Neuronal stem cell (in vitro differentiated cells): ENCODE measurements around the gene ATAD3A.

ENCODE experiments used
- DNase-seq: peaks from one replicate; pipeline ENCODE4 v3.0.0-alpha.2; 2013; ENCODE audit warnings: low spot score
- H2AFZ ChIP-seq: one replicate; pipeline ENCODE4 v1.6.1; 2013; ENCODE audit warnings: mild to moderate bottlenecking, low read length, inconsistent platforms
- H2AK5ac ChIP-seq: 2 replicates; pipeline ENCODE4 v1.6.1; 2013; ENCODE audit warnings: low read depth, mild to moderate bottlenecking, inconsistent platforms, low read length, moderate library complexity, mixed read lengths
- H2BK120ac ChIP-seq: 2 replicates; pipeline ENCODE4 v1.6.1; 2013; ENCODE audit warnings: low read depth, mild to moderate bottlenecking, inconsistent platforms, low read length, moderate library complexity, mixed read lengths
- H2BK12ac ChIP-seq: one replicate; pipeline ENCODE4 v1.6.1; 2013; ENCODE audit warnings: low read length, inconsistent platforms
- H2BK15ac ChIP-seq: 2 replicates; pipeline ENCODE4 v1.6.1; 2013; ENCODE audit warnings: mild to moderate bottlenecking, low read length, inconsistent platforms, mixed read lengths
- H2BK5ac ChIP-seq: one replicate; pipeline ENCODE4 v1.6.1; 2013; ENCODE audit warnings: inconsistent platforms, mild to moderate bottlenecking, low read length, moderate library complexity
- H3K14ac ChIP-seq: one replicate; pipeline ENCODE4 v1.6.1; 2013; ENCODE audit warnings: low read length, inconsistent platforms
- H3K18ac ChIP-seq: 2 replicates; pipeline ENCODE4 v1.6.1; 2013; ENCODE audit warnings: low read length, inconsistent platforms
- H3K23ac ChIP-seq: 2 replicates; pipeline ENCODE4 v1.6.1; 2013; ENCODE audit warnings: low read depth, mild to moderate bottlenecking, mixed read lengths, low read length, inconsistent platforms; ENCODE audit not compliant: poor library complexity
- H3K27ac ChIP-seq: replicated peaks from 3 replicates; pipeline ENCODE4 v1.5.1; 2013; ENCODE audit warnings: low read length, inconsistent platforms
- H3K27me3 ChIP-seq, 3 experiments: 2 replicates each; pipeline ENCODE4 v1.6.1; 2013; ENCODE audit warnings: low read length in 3 of 3, mild to moderate bottlenecking in 2 of 3, inconsistent platforms in 1 of 3, low read depth in 1 of 3, mixed read lengths in 1 of 3, moderate library complexity in 1 of 3; ENCODE audit not compliant: control insufficient read depth in 3 of 3, insufficient read depth in 3 of 3
- H3K36me3 ChIP-seq, 2 donors: replicated peaks in 1 of 2; 2 replicates each; pipeline ENCODE4 v1.6.1; 2013; ENCODE audit warnings: low read length in 2 of 2; ENCODE audit not compliant: control insufficient read depth in 2 of 2, insufficient read depth in 2 of 2
- H3K4ac ChIP-seq: 2 replicates; pipeline ENCODE4 v1.6.1; 2013; ENCODE audit warnings: inconsistent platforms, mild to moderate bottlenecking, low read length, moderate library complexity
- H3K4me1 ChIP-seq, 2 donors: 1 replicate in 1 of 2; 2 replicates in 1 of 2; pipeline ENCODE4 v1.6.1; 2013; ENCODE audit warnings: low read length in 2 of 2, low read depth in 1 of 2; ENCODE audit not compliant: control insufficient read depth in 2 of 2, insufficient read depth in 1 of 2
- H3K4me2 ChIP-seq: one replicate; pipeline ENCODE4 v1.6.1; 2013; ENCODE audit warnings: mild to moderate bottlenecking, low read length, inconsistent platforms; ENCODE audit not compliant: insufficient read depth, poor library complexity, severe bottlenecking
- H3K4me3 ChIP-seq, 2 donors: 2 replicates each; pipeline ENCODE4 v1.5.1; 2013; ENCODE audit warnings: low read length in 2 of 2, mild to moderate bottlenecking in 2 of 2, inconsistent platforms in 1 of 2, moderate library complexity in 1 of 2
- H3K79me1 ChIP-seq: one replicate; pipeline ENCODE4 v1.6.1; 2013; ENCODE audit warnings: low read depth, mild to moderate bottlenecking, inconsistent platforms, low read length, moderate library complexity
- H3K9ac ChIP-seq: one replicate; pipeline ENCODE4 v1.6.1; 2013; ENCODE audit warnings: mild to moderate bottlenecking, low read depth, low read length, inconsistent platforms; ENCODE audit not compliant: poor library complexity
- H3K9me3 ChIP-seq, 2 donors: replicated peaks in 1 of 2; 2 replicates each; pipeline versions ENCODE3 to v1.6.1; 2013; ENCODE audit warnings: low read length in 2 of 2, mild to moderate bottlenecking in 2 of 2, inconsistent platforms in 1 of 2, low read depth in 1 of 2, mixed read lengths in 1 of 2, moderate library complexity in 1 of 2; ENCODE audit not compliant: control insufficient read depth in 2 of 2, insufficient read depth in 1 of 2
- H4K8ac ChIP-seq: one replicate; pipeline ENCODE4 v1.6.1; 2013; ENCODE audit warnings: low read depth, mild to moderate bottlenecking, inconsistent platforms, low read length, moderate library complexity
- H4K91ac ChIP-seq: one replicate; pipeline ENCODE4 v1.6.1; 2013; ENCODE audit warnings: low read length, low read depth, mild to moderate bottlenecking, inconsistent platforms; ENCODE audit not compliant: poor library complexity
- WGBS, 2 donors: extraction: QIAGEN DNeasy Blood & Tissue Kit; methylation state at CpG; one replicate each; pipeline ENCODE4 v1.1.7; 2013; ENCODE audit warnings: missing lambda C conversion rate in 2 of 2, mixed read lengths in 1 of 2; ENCODE audit not compliant: insufficient read length in 2 of 2, insufficient replicate concordance in 1 of 2; ENCODE audit errors: extremely low coverage in 2 of 2; 5-methylcytosine and 5-hydroxymethylcytosine counted together

ATAD3A gene

GRCh38 chr1:1545946-1546737 lies 34.2 kb downstream of the ATAD3A start:
- H2BK15ac ChIP-seq = no peak overlapping the region
- no peaks in the 10 kb centered on the region for H3K9me3 ChIP-seq
- H3K23ac ChIP-seq = no peak overlapping the region
- H3K14ac ChIP-seq = no peak overlapping the region
- no peaks in the 10 kb centered on the region for H3K27me3 ChIP-seq
- no peak overlapping the region for H3K4ac ChIP-seq
- DNase-seq = no peak
- H2BK12ac ChIP-seq = no peak overlapping the region
- H4K8ac ChIP-seq = no peak overlapping the region
- no peak overlapping the region for H3K27ac ChIP-seq
- H3K79me1 ChIP-seq = peaks cover 16% of the 10 kb centered on the region
- no peak overlapping the region for H2BK5ac ChIP-seq
- no peak overlapping the region for H3K4me3 ChIP-seq
- no peak overlapping the region for H2AFZ ChIP-seq
- no CpG with 5 or more reads among the region's 23 CpGs for whole genome bisulfite sequencing, 2 donors
- no peak overlapping the region for H3K18ac ChIP-seq
- H2AK5ac ChIP-seq = no peak overlapping the region
- no peak overlapping the region for H2BK120ac ChIP-seq
- H3K9ac ChIP-seq = no peak overlapping the region
- peaks cover 19 to 24% of the 10 kb centered on the region in 2 donors for H3K36me3 ChIP-seq
- no peak overlapping the region for H3K4me2 ChIP-seq
- H3K4me1 ChIP-seq = no peaks in the 10 kb centered on the region
- no peak overlapping the region for H4K91ac ChIP-seq

GRCh38 chr1:1547011-1547410 lies 35.0 kb downstream of the ATAD3A start:
- H2BK120ac ChIP-seq = no peak overlapping the region
- H3K4ac ChIP-seq = no peak overlapping the region
- H3K4me1 ChIP-seq = no peaks in the 10 kb centered on the region
- H3K4me2 ChIP-seq = no peak overlapping the region
- no peaks in the 10 kb centered on the region for H3K9me3 ChIP-seq
- WGBS, 2 donors = no CpG with 5 or more reads among the region's 9 CpGs
- no peak overlapping the region for H2BK15ac ChIP-seq
- no peak overlapping the region for H4K8ac ChIP-seq
- H3K9ac ChIP-seq = no peak overlapping the region
- H3K27me3 ChIP-seq = no peaks in the 10 kb centered on the region
- H3K4me3 ChIP-seq = no peak overlapping the region
- peaks cover 10 to 17% of the 10 kb centered on the region in 2 donors for H3K36me3 ChIP-seq
- no peak overlapping the region for H2BK5ac ChIP-seq
- no peak overlapping the region for H3K14ac ChIP-seq
- no peak for DNase-seq
- H3K18ac ChIP-seq = no peak overlapping the region
- no peak overlapping the region for H3K23ac ChIP-seq
- H2BK12ac ChIP-seq = no peak overlapping the region
- H4K91ac ChIP-seq = no peak overlapping the region
- H2AFZ ChIP-seq = no peak overlapping the region
- no peak overlapping the region for H3K27ac ChIP-seq
- H3K79me1 ChIP-seq = peaks cover 18% of the 10 kb centered on the region
- H2AK5ac ChIP-seq = no peak overlapping the region

- Histone ChIP-seq H3K27me3 (no peaks in the 10 kb centered on the region), H3K4ac (no peak overlapping the region), H3K9me3 (no peaks in the 10 kb centered on the region), H2AFZ (no peak overlapping the region), H2BK15ac (no peak overlapping the region), H3K18ac (no peak overlapping the region), H4K8ac (no peak overlapping the region), H4K91ac (no peak overlapping the region), H3K4me3 (no peak overlapping the region), H3K36me3 (peaks cover 7 to 15% of the 10 kb centered on the region in 2 donors), H2AK5ac (no peak overlapping the region), H3K9ac (no peak overlapping the region), H3K79me1 (peaks cover 19% of the 10 kb centered on the region), H3K27ac (no peak overlapping the region), H3K4me1 (no peaks in the 10 kb centered on the region), H3K14ac (no peak overlapping the region), H3K23ac (no peak overlapping the region), H3K4me2 (no peak overlapping the region), H2BK120ac (no peak overlapping the region), H2BK5ac (no peak overlapping the region), H2BK12ac (no peak overlapping the region)
- WGBS, 2 donors = no CpG with 5 or more reads among the region's 19 CpGs
- DNase-seq = no peak
Measured at GRCh38 chr1:1547476-1547875, 35.5 kb downstream of the ATAD3A start.

- no peak overlapping the region for H2AK5ac ChIP-seq
- no peak overlapping the region for H2BK15ac ChIP-seq
- H3K9me3 ChIP-seq = no peaks in the 10 kb centered on the region
- no peak overlapping the region for H3K4me3 ChIP-seq
- no peak for DNase-seq
- peak overlapping the region; percentile 82 for H4K8ac ChIP-seq
- no peak overlapping the region for H4K91ac ChIP-seq
- no CpG with 5 or more reads among the region's 14 CpGs for WGBS, 2 donors
- no peak overlapping the region for H3K23ac ChIP-seq
- H3K4me2 ChIP-seq = no peak overlapping the region
- no peak overlapping the region for H2AFZ ChIP-seq
- H3K27ac ChIP-seq = no peak overlapping the region
- no peak overlapping the region for H3K18ac ChIP-seq
- no peaks in the 10 kb centered on the region for H3K27me3 ChIP-seq
- no peak overlapping the region for H3K14ac ChIP-seq
- H2BK12ac ChIP-seq = peak overlapping the region; percentile 16
- H3K4ac ChIP-seq = no peak overlapping the region
- no peak overlapping the region for H2BK120ac ChIP-seq
- no peak overlapping the region for H3K9ac ChIP-seq
- H3K36me3 ChIP-seq = peaks cover 5 to 8% of the 10 kb centered on the region in 2 donors
- peaks cover 14% of the 10 kb centered on the region for H3K79me1 ChIP-seq
- H3K4me1 ChIP-seq = no peaks in the 10 kb centered on the region
- H2BK5ac ChIP-seq = no peak overlapping the region
Measured at GRCh38 chr1:1548591-1548990, 36.6 kb downstream of the ATAD3A start.
